GM19099 (cell line): ENCODE data around the gene SYNM.

Experiments
- POLR2A ChIP-seq: IDR thresholded peaks from 3 replicates; pipeline ENCODE4 v1.6.1; 2011; ENCODE audit warnings: low read depth; ENCODE audit not compliant: insufficient read length; ENCODE audit errors: extremely low read depth

SYNM gene

GRCh38 chr15:99140590-99140989 lies 35.7 kb downstream of the SYNM start:
- TF ChIP-seq POLR2A, result no peak

GRCh38 chr15:99141943-99142342 lies 37.1 kb downstream of the SYNM start:
- TF ChIP-seq POLR2A, result no peak

- no peak for TF ChIP-seq POLR2A
Measured at GRCh38 chr15:99142562-99142961, 37.7 kb downstream of the SYNM start.

- TF ChIP-seq POLR2A, result no peak
Measured at GRCh38 chr15:99143242-99143641, 38.4 kb downstream of the SYNM start.

- no peak for TF ChIP-seq POLR2A
Measured at GRCh38 chr15:99143655-99144610, 39.1 kb downstream of the SYNM start.

- TF ChIP-seq POLR2A, result no peak
Measured at GRCh38 chr15:99145005-99145404, 40.1 kb downstream of the SYNM start.

- no peak for TF ChIP-seq POLR2A
Measured at GRCh38 chr15:99145778-99146177, 40.9 kb downstream of the SYNM start.

- no peak for TF ChIP-seq POLR2A
Measured at GRCh38 chr15:99146661-99147060, 41.8 kb downstream of the SYNM start.

GRCh38 chr15:99148851-99149276 lies 44.0 kb downstream of the SYNM start:
- no peak for TF ChIP-seq POLR2A

- TF ChIP-seq POLR2A, result no peak
Measured at GRCh38 chr15:99149366-99149765, 44.5 kb downstream of the SYNM start.

GRCh38 chr15:99151156-99151555 lies 46.3 kb downstream of the SYNM start:
- TF ChIP-seq POLR2A, result no peak

- TF ChIP-seq POLR2A, result no peak
Measured at GRCh38 chr15:99153026-99153535, 48.2 kb downstream of the SYNM start.

GRCh38 chr15:99154271-99154670 lies 49.4 kb downstream of the SYNM start:
- TF ChIP-seq POLR2A, result no peak

- TF ChIP-seq POLR2A, result no peak
Measured at GRCh38 chr15:99155961-99156443, 51.1 kb downstream of the SYNM start.

GRCh38 chr15:99157456-99157855 lies 52.6 kb downstream of the SYNM start:
- no peak for TF ChIP-seq POLR2A

GRCh38 chr15:99158626-99159412 lies 53.9 kb downstream of the SYNM start:
- TF ChIP-seq POLR2A, result no peak
